Gastrocnemius medialis (tissue), 4 donors: ENCODE results near the gene IFT88. TPM values are rescaled to one million over a fixed set of nuclear protein-coding genes. Genes with fewer than 3 reads are reported as not detected.
A peak's percentile ranks its signal among the peaks of the same experiment; 100 is the strongest.

Experiments used
- ATAC-seq, 2 donors: fragments of 150-250 bp; one replicate each; pipeline ENCODE4 v1.9.1; 2016
- DNase-seq, 2 donors: peaks; one replicate each; pipeline ENCODE4 v3.0.0-alpha.2; 2019
- H3K27ac ChIP-seq, 4 donors: fragments of 200-600 bp; sonication (generic); 1 replicate in 1 of 4; 2 replicates in 3 of 4; pipeline ENCODE4 v1.5.1; 2016 to 2018; ENCODE audit warnings: mild to moderate bottlenecking in 2 of 4, moderate library complexity in 1 of 4
- H3K27me3 ChIP-seq, 3 donors: fragments of 200-600 bp; sonication (generic) in 2 of 3; 1 replicate in 1 of 3; 2 replicates in 2 of 3; pipeline versions ENCODE4 v1.5.1 to v1.6.0; 2016 to 2019; ENCODE audit warnings: mild to moderate bottlenecking in 1 of 3, moderate library complexity in 1 of 3
- H3K36me3 ChIP-seq, 2 donors: fragments of 200-600 bp; sonication (generic) in 1 of 2; one replicate each; pipeline ENCODE4 v1.5.1; 2017 to 2018
- H3K4me1 ChIP-seq, 2 donors: fragments of 200-600 bp; sonication (generic) in 1 of 2; one replicate each; pipeline ENCODE4 v1.5.1; 2016 to 2017; ENCODE audit warnings: mild to moderate bottlenecking in 2 of 2
- H3K4me3 ChIP-seq, 4 donors: fragments of 200-600 bp; sonication (generic) in 3 of 4; 1 replicate in 1 of 4; 2 replicates in 3 of 4; pipeline ENCODE4 v1.5.1; 2016 to 2019; ENCODE audit warnings: mild to moderate bottlenecking in 2 of 4
- H3K9me3 ChIP-seq, 3 donors: fragments of 200-600 bp; sonication (generic) in 2 of 3; 1 replicate in 1 of 3; 2 replicates in 2 of 3; pipeline ENCODE4 v1.5.1; 2016 to 2019
- CTCF ChIP-seq, 5 experiments: fragments of 450-650 bp in 3 of 5; fragments of 200-600 bp in 2 of 5; sonication (generic) in 2 of 5; IDR thresholded peaks in 4 of 5; conservative IDR thresholded peaks in 1 of 5; 1 replicate in 4 of 5; 2 replicates in 1 of 5; pipeline ENCODE4 v1.5.1; 2016 to 2019; ENCODE audit warnings: antibody characterized with exemption in 5 of 5, mild to moderate bottlenecking in 3 of 5, moderate library complexity in 3 of 5
- POLR2A ChIP-seq, 2 donors: fragments of 450-650 bp; IDR thresholded peaks; one replicate each; pipeline ENCODE4 v1.6.1; 2017; ENCODE audit warnings: antibody characterized with exemption in 2 of 2, mild to moderate bottlenecking in 2 of 2, moderate library complexity in 2 of 2
- in situ Hi-C, 4 donors: fragments of 200-750 bp; cut with MboI; loops; one replicate each; pipeline versions ENCODE4 v1.15.0 to v1.8.0; 2017; ENCODE audit warnings: low sequenced_read_pairs in 4 of 4
- intact Hi-C: fragments of 100-400 bp; cut with DNase I; formaldehyde crosslinking; loops from one replicate; pipeline ENCODE4 v1.15.1; 2023; ENCODE audit warnings: low total_unique reads
- total RNA-seq, 4 donors: library from RNA; depleted of rRNA; stranded (reverse); fragments of >200 nt; gene quantifications; one replicate each; pipeline versions ENCODE4 v1.1.0 to v1.2.3, GENCODE V29; 2016

The IFT88 gene
- total RNA-seq, 4 donors from 2014 or later, result 3.5 to 9.4 (median 4.5) TPM

DNA sequence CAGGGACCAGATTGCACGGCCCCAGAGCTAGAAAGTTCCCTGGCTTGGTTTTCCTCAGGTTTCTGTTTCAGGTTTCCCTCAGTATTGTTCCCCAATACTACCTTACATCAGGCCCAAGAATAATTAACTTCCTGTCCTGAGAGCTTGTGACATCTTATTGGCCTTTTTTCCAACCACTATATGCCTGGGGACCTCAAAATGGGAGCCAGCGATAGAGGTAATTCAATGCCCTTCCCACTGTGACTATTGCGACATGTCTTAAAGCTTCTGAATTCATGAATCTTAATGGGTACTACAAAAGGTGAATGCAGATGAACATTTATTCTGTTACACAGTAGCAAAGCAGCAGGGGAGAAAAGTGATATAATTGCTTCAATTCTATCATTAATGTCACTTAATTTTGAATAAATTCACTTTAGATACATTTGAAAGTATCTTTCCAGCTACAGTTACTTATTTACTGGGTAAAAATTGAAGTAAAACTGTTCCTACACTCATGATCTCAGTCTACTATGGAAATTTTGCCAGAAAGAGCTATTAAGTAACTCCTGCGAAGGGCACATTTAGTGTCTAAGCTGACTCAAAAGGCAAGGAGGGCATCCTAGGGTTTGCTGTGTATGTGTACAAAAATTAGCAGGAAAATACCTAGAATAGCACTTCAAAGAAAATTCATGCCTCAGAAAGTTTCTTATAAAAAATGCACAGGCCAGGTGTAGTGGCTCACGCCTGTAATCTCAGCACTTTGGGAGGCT, 45.4 kb upstream of the IFT88 start:
- Histone ChIP-seq H3K36me3 (no peaks in the 10 kb centered on the region), H3K4me1 (peaks cover 2 to 5% of the 10 kb centered on the region in 2 donors), H3K9me3 (no peaks in the 10 kb centered on the region), H3K4me3 (no peak overlapping the region), H3K27ac (no peak overlapping the region), H3K27me3 (no peaks in the 10 kb centered on the region)
- intact Hi-C loops, result no loop called here
- in situ Hi-C loops, result no loop called here
- no peak for ATAC-seq
- DNase-seq, result no peak
- no peak for TF ChIP-seq POLR2A (IDR thresholded peaks at IDR 0.05)
- TF ChIP-seq CTCF (IDR thresholded peaks at IDR 0.05 in 4 of 5, conservative IDR thresholded peaks at IDR 0.05 in 1 of 5), result no peak

- TF ChIP-seq CTCF (IDR thresholded peaks at IDR 0.05 in 4 of 5, conservative IDR thresholded peaks at IDR 0.05 in 1 of 5), result no peak
- no peak for TF ChIP-seq POLR2A (IDR thresholded peaks at IDR 0.05)
- peak; percentile 13 to 33 for DNase-seq
- in situ Hi-C loops (no loop called here), intact Hi-C loops (no loop called here)
- no peaks in the 10 kb centered on the region for H3K36me3 ChIP-seq
- ATAC-seq, result peak; percentile 48 to 49
- H3K4me3 ChIP-seq, result peak overlapping the region; percentile 80 to 96 (median 88)
- peaks cover 5 to 7% of the 10 kb centered on the region in 2 donors for H3K4me1 ChIP-seq
- H3K27me3 ChIP-seq, result peaks cover 0 to 3% (median 0%) of the 10 kb centered on the region in 3 donors
- peak overlapping the region; percentile 86 to 91 (median 90) for H3K27ac ChIP-seq
- H3K9me3 ChIP-seq, result no peaks in the 10 kb centered on the region
Measured at GRCh38 chr13:20525144-20525600, 41.8 kb upstream of the IFT88 start.

DNA sequence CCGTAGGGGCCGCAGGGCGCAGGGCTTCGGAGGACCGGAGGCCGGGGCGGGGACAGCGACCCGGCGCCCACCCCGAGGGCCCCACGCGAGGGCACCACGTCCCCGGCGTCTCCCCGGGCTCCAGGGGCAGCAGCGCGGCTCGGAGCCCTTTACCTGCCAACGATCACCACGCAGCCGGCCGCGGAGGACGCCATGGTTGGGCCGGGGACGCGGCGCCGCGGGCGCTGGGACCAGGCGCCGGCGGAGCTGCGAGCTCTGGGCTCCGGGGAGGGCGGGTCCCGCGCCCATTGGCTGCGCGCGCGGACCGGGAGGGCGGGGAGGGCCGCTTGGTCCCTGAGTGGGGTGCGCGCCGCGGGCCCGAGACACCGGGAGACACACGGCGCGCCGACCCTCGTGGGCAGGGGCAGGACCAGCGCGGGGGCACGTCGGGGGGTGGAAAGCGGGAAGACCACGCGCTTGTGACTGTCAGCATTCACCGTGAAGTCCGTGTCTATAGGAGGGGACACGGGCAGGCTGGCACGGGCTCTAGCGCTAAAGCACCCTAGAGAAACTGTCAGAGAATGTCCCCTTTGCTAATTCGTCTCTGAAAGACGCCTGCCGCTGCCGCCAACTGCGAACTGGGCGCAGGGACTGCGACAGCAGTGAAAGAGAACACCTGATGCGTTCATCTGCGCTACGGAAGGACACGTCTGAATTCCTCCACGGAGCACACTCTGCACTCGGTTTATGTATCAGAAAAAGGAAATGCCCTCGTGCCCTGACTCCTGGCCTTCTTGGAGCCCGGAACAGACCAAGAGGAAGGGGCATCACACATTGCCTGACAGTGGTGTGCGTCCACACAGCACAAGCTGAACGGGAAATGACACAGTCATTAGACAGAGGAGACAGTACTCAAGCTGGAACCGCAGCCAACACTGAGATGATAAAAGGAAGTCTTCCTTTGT, 41.1 kb upstream of the IFT88 start, which contains the start of gene CRYL1:
TSS of gene CRYL1 (minus strand) at position 257 of the 944 bp plus-strand sequence. CDS start at position 194, 63 bp downstream.
- peak within 1 kb of the TSS; percentile 86 to 91 (median 90) for H3K27ac ChIP-seq
- intact Hi-C loops (loop anchor here (1.0 kb wide), 1 partner anchor 40 kb away; no protein-coding TSS in a partner anchor), in situ Hi-C loops (no loop called here)

More for the DNA sequence above, 41.1 kb upstream of the IFT88 start, which contains the start of gene CRYL1:
- DNase-seq (peak; percentile 61 to 69), ATAC-seq (peak; percentile 88 to 89)
- no peak for TF ChIP-seq CTCF (IDR thresholded peaks at IDR 0.05 in 4 of 5, conservative IDR thresholded peaks at IDR 0.05 in 1 of 5)
- peak; percentile 69 to 78 for TF ChIP-seq POLR2A (IDR thresholded peaks at IDR 0.05)
- H3K27me3 ChIP-seq, result peaks cover 0 to 3% (median 0%) of the 10 kb centered on the region in 3 donors
- no peaks in the 10 kb centered on the region for H3K9me3 ChIP-seq
- H3K36me3 ChIP-seq, result no peaks in the 10 kb centered on the region
- peak within 1 kb of the TSS; percentile 80 to 96 (median 88) for H3K4me3 ChIP-seq
- H3K4me1 ChIP-seq, result peaks cover 5 to 7% of the 10 kb centered on the region in 2 donors
